ENCODE measurements around the gene FBRSL1.

FBRSL1 gene

DNA sequence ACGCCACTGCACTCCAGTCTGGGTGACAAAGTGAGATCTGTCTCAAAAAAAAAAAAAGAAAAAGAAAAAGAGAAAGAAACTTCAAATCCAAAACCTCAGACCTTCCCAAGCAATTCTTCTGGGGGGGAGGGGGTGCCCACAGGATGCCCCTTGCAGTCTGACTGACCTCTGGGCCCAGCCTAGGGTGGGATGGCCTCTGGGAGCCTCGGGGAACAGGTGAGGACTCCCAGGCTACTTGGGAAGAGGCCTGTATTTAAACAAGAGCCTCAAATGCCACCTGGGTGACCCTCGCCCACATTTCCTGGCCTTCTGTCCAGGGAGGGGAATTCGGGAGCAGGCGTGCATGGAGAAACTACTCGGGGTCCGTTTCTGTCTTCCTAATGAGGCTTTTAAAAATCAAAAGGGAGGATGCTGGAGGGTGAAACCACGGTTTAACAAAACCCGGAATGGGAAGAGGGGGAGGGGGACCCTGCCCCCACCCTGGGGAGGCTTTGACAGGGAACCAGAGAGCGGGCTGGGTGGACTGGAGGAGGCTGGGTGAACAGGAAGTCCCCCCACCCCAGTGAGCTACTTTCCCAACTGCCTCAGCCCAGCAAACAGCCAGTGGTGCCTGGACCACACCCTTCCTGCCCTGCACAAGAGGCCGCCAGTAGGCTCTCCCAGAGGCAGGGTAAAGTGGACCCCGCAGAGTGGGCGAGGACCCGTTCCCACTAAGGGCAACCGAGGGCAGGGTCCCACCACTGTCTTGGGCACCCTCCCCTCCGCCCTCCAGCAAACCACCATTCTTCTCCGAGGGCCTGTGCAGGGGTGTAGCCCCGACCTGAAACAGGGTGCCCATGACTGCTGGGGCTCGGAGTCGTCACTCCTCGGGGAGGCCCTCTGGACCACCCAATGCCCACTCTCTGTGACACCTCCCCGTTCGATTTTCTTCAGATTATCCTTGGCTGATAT is 1.5 kb upstream of the FBRSL1 start:
- TF ChIP-seq POLR2A (IDR thresholded peaks at IDR 0.05; ENCODE audit: low read length) (peak; percentile 35), GATA1 (IDR thresholded peaks at IDR 0.05; ENCODE audit: low read depth, low read length) (no peak)
- peak; percentile 39 to 46 for DNase-seq

- TF ChIP-seq POLR2A (IDR thresholded peaks at IDR 0.05; ENCODE audit: low read length) (no peak), GATA1 (IDR thresholded peaks at IDR 0.05; ENCODE audit: low read depth, low read length) (no peak)
- peak; percentile 39 to 61 for DNase-seq
Measured at GRCh38 chr12:132489078-132489601, 811 bp upstream of the FBRSL1 start.

- DNase-seq: peak; percentile 58 to 71
Measured at GRCh38 chr12:132490422-132491137, 629 bp downstream of the FBRSL1 start.

DNA sequence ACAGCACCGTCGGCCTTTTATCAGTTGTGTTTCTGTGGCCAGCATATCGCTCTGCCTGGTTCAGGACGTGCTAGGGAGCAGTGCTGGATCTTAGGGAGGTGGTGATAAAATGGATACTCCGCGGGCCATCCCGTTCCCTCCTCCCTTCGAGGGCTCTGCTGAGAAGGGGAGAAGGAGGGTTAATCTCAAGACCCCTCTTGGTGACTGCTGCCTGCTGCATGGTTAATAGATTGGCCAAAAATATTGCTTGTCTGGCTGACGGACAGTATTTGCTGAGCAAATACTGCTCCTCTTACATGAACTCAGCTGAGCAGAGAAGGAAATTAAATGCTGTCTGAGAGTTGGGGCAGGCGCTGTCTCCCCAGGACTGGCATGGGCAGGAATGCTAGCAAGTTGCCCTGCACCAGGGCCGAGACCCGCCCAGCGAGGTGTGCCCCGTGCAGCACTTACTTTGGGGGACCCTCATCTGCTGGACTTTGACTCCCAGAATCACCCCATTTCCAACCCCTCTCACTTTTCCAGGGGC is 1.2 kb downstream of the FBRSL1 start:
- DNase-seq: peak; percentile 52 to 56
- TF ChIP-seq POLR2A (IDR thresholded peaks at IDR 0.05; ENCODE audit: low read length): no peak
- no peak for TF ChIP-seq GATA1 (IDR thresholded peaks at IDR 0.05; ENCODE audit: low read depth, low read length)

More at GRCh38 chr12:132490422-132491137, 629 bp downstream of the FBRSL1 start:
- TF ChIP-seq POLR2A (IDR thresholded peaks at IDR 0.05; ENCODE audit: low read length) (no peak), GATA1 (IDR thresholded peaks at IDR 0.05; ENCODE audit: low read depth, low read length) (no peak)

GRCh38 chr12:132491761-132492378 is 1.9 kb downstream of the FBRSL1 start:
- no peak for DNase-seq

DNA sequence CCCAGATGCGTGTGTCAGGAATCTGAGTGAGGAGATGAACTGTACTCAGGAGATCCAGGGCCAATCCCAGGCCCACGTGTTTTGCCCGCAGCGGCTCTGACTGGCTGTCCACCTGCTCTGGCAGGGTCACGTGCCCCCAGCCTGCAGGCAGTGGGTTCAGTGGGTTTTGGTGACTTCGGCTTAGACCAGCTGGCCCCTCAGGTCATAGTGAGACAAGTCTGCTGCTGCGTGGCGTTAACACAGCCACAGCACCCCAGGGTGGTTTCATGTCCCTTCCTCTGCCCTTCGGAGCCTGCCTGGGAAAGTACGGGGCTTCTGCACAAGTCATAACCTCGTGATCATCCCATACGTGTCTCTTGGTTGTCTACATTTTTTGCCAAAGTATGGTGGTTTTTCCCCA is 2.6 kb downstream of the FBRSL1 start:
- no peak for DNase-seq

More at GRCh38 chr12:132491761-132492378, 1.9 kb downstream of the FBRSL1 start:
- no peak for TF ChIP-seq POLR2A (IDR thresholded peaks at IDR 0.05; ENCODE audit: low read length)
- TF ChIP-seq GATA1 (IDR thresholded peaks at IDR 0.05; ENCODE audit: low read depth, low read length): no peak

DNA sequence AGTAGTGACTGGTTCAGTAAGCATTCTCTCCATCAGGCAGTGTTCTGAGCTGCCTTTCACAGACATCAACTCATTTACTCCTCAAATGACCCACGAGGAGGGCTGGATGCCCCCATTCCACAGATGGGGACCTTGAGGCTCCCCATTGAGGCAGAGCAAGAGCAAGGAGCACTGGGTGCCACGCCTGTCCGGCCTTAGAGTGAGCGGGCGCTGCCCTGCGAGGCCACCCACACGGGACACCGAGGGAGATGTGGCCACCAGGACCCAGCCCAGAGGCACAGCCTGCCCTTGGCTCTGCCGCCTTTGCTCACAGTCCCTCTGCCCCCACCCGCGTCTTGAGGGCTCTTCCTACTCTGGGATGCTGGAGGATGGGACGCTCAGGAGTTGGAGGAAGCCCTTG is 3.0 kb downstream of the FBRSL1 start:
- no peak for TF ChIP-seq POLR2A (IDR thresholded peaks at IDR 0.05; ENCODE audit: low read length)
- no peak for TF ChIP-seq GATA1 (IDR thresholded peaks at IDR 0.05; ENCODE audit: low read depth, low read length)
- DNase-seq: no peak

More for the DNA sequence above, 2.6 kb downstream of the FBRSL1 start:
- no peak for TF ChIP-seq GATA1 (IDR thresholded peaks at IDR 0.05; ENCODE audit: low read depth, low read length)
- no peak for TF ChIP-seq POLR2A (IDR thresholded peaks at IDR 0.05; ENCODE audit: low read length)

DNA sequence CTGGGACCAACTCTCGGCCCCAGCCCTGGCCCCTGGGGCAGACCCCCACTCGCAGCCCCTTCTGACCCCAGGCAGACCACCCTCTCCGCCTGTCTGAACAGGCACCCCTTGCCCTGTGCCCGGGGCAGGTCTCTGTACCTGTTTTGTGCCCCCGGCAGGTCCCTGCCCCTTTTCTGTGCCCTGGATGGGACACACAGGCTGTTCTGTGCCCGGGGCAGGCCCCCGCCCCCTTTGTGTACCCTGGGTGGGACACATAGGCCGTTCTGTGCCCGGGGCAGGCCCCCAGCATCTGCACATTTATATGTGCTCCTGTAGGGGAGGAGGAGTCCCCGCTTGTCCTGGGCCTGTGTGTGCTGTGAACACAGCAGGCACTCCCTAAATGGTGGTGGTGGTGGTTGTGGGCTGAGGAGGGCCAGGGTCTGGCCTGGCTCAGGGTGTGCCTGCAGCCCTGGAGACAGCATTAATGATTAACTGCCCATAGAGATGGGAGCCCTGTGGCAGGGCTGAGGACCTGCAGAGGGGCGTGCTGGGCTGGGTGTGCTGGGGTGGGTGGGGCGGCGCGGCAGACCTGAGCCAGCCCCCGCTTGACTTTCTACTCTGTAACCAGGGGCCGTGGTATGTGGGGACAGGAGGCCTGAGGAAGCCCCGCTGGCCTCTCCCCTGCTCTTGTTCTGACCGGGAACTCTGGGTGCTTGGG is 3.7 kb downstream of the FBRSL1 start:
- no peak for TF ChIP-seq POLR2A (IDR thresholded peaks at IDR 0.05; ENCODE audit: low read length)
- no peak for DNase-seq

GRCh38 chr12:132494294-132495164 is 4.6 kb downstream of the FBRSL1 start:
- peak in 1 of 2 experiments; percentile 51 for DNase-seq
- TF ChIP-seq GATA1 (IDR thresholded peaks at IDR 0.05; ENCODE audit: low read depth, low read length) (no peak), POLR2A (IDR thresholded peaks at IDR 0.05; ENCODE audit: low read length) (no peak)

DNA sequence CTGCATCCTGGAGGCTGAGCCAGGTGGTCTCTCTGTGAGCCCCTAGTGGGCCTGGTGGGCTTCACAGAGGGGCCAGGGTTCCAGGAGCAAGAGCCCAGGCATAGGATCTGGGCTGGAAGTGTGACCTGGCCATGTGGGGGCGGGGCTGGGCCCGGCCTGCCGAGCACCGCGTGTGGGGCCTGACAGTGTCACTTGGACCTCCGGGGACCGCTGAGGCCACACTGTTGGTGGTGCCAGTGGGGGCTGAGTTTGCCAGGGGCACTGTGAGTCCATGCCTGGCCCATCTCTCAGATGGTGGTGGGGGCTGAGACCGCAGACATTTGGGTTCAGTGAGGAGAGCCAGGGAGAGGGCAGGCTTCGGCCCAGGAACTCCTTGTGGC is 5.2 kb downstream of the FBRSL1 start:
- no peak for DNase-seq
- TF ChIP-seq POLR2A (IDR thresholded peaks at IDR 0.05; ENCODE audit: low read length) (no peak), GATA1 (IDR thresholded peaks at IDR 0.05; ENCODE audit: low read depth, low read length) (no peak)

DNA sequence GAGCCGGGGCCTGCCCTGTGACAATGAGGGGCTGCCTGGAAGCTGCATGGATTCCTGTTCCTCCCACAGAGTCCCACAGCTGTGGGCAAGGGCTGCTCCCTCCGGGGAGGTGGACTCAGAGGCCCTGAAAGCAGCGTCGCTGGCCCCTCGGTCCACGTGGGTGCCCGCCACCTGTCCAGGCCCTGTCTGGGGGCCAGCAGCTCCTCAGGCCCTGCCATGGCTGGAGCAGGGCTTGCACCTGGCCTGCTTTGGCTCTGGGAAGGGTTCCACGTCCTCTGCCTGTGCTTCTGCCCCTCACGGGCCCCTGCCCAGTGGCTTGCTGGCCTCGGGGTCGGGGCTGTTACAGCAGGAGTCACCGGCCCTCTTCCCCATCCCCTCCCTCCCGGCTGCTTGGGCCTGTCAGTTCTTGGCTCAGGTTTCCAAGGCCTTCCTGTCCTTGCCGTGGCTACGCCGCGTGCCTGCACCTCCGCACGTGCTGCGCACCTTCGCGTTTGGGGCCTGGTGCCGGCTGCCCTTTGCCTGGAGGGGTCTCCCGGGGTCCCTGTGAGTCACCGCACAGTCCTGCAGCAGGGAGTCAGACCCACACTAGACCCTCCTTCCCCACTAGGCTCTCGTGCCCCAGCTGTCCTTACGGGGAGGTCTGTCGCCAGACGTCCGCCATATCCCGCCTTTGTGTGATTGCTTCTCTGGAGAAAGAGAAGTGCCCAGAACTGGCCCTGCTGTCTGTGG is 5.8 kb downstream of the FBRSL1 start:
- no peak for DNase-seq
- no peak for TF ChIP-seq POLR2A (IDR thresholded peaks at IDR 0.05; ENCODE audit: low read length)
- TF ChIP-seq GATA1 (IDR thresholded peaks at IDR 0.05; ENCODE audit: low read depth, low read length): no peak

GRCh38 chr12:132496358-132496669 is 6.4 kb downstream of the FBRSL1 start:
- no peak for DNase-seq
- no peak for TF ChIP-seq POLR2A (IDR thresholded peaks at IDR 0.05; ENCODE audit: low read length)
- no peak for TF ChIP-seq GATA1 (IDR thresholded peaks at IDR 0.05; ENCODE audit: low read depth, low read length)

All from erythroblast (primary cell).